Measurements from ENCODE around the gene COL27A1.

COL27A1 gene

DNA sequence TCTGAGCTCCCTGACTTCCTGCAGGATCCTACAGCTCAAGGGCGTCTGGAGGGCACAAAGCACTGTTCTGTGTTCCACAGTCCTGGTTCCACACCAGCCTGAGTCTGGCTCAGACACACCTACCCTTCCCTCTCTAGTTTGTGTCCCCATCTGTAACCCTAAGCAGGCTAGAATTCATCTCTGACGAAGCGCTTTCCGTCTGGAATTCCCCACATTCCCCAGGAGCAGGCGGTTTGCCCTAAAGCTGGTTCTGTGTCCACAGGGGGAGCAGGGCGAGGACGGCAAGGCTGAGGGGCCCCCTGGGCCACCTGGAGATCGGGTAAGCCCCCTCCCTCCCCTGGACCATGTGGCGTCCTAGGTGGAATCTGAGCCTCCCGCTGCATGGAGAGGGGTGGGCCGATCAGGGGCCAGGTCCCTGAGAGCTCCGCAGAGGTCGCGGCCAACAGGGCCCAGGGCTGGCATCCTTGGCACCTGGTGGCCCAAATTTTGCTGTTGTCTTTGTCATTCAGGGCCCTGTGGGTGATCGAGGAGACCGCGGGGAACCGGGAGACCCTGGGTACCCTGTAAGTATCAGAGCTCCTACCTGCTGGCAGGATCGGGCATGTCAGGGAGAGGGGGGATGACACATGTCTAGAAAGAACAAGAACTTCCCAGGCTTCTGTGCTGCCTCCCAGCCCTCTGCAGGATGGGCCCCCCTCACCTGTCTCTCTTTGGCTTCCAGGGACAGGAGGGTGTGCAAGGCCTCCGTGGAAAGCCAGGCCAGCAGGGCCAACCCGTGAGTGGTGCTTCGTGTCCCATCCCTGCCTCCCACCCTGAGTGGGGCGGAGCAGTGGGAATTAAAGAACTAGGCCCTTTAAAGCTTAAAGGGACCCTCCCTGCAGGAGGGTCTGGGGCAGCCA, 133.1 kb downstream of the COL27A1 start:
- Histone ChIP-seq H3K27ac (ENCODE audit: low read depth, low read length) (no peak overlapping the region), H3K4me3 (ENCODE audit: low read depth in 1 of 5, low read length in 5 of 5) (no peak overlapping the region), H3K4me1 (ENCODE audit: control insufficient read depth in 5 of 5, insufficient read depth in 5 of 5, low read length in 5 of 5) (peaks cover 0 to 7% (median 0%) of the 10 kb centered on the region in 5 donors), H3K9ac (ENCODE audit: low read length in 5 of 5) (no peak overlapping the region), H3K9me3 (ENCODE audit: control insufficient read depth in 5 of 5, low read length in 5 of 5) (no peaks in the 10 kb centered on the region), H3K36me3 (ENCODE audit: control insufficient read depth in 5 of 5, insufficient read depth in 5 of 5, low read length in 5 of 5) (peaks cover 0 to 9% (median 0%) of the 10 kb centered on the region in 5 donors), H3K27me3 (ENCODE audit: control insufficient read depth in 5 of 5, insufficient read depth in 4 of 5, low read length in 5 of 5) (peaks cover 0 to 2% (median 0%) of the 10 kb centered on the region in 5 donors)

- Histone ChIP-seq H3K27me3 (ENCODE audit: control insufficient read depth in 5 of 5, insufficient read depth in 4 of 5, low read length in 5 of 5) (peaks cover 0 to 2% (median 0%) of the 10 kb centered on the region in 5 donors), H3K4me3 (ENCODE audit: low read depth in 1 of 5, low read length in 5 of 5) (no peak overlapping the region), H3K27ac (ENCODE audit: low read depth, low read length) (no peak overlapping the region), H3K9ac (ENCODE audit: low read length in 5 of 5) (no peak overlapping the region), H3K36me3 (ENCODE audit: control insufficient read depth in 5 of 5, insufficient read depth in 5 of 5, low read length in 5 of 5) (peaks cover 0 to 9% (median 0%) of the 10 kb centered on the region in 5 donors), H3K4me1 (ENCODE audit: control insufficient read depth in 5 of 5, insufficient read depth in 5 of 5, low read length in 5 of 5) (peaks cover 0 to 7% (median 0%) of the 10 kb centered on the region in 5 donors), H3K9me3 (ENCODE audit: control insufficient read depth in 5 of 5, low read length in 5 of 5) (no peaks in the 10 kb centered on the region)
Measured at GRCh38 chr9:114289106-114289505, 133.8 kb downstream of the COL27A1 start.

DNA sequence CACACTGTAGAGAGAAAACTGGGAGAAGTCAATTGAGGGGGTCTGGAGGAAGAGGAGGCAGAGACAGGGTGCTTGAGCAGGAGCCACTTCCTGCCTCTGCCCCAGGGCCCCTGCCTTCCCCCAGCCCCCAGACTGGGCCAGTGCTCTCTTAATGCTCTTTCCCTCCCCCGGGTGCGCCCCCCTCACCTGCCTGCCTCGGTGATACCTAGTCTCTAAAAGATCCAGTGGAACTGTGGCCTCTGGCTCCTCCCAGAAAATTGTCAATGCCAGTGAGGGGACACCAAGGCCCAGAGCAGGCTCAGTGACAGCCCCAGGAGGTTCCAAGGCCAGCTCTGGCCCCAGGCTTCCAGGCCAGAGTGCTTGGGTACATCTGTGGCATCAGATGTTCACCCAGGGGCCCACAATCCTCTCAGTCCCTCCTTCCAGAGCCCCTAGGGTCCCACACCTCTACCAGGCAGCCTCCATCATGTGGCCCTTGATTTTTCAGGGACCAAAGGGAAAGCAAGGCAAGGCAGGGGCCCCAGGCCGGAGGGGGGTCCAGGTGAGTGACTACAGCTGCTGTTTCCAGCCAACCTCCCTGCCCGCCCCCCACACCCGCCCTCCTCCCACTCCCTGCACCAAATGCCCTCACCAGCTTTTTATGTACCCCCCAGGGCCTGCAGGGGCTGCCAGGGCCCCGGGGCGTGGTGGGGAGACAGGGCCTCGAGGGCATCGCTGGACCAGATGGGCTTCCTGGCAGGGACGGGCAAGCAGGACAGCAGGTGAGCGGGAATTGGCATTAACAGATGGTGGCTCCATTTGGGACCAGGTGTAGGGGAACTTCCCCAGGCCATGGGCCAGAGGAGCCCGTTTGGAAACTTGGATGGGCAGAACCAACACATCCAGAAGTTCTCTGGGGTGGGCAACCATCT, 134.5 kb downstream of the COL27A1 start:
- no peak overlapping the region for H3K4me3 ChIP-seq (ENCODE audit: low read depth in 1 of 5, low read length in 5 of 5)
- H3K36me3 ChIP-seq (ENCODE audit: control insufficient read depth in 5 of 5, insufficient read depth in 5 of 5, low read length in 5 of 5), result peaks cover 0 to 12% (median 4%) of the 10 kb centered on the region in 5 donors
- H3K4me1 ChIP-seq (ENCODE audit: control insufficient read depth in 5 of 5, insufficient read depth in 5 of 5, low read length in 5 of 5), result peaks cover 0 to 7% (median 0%) of the 10 kb centered on the region in 5 donors
- H3K27ac ChIP-seq (ENCODE audit: low read depth, low read length), result no peak overlapping the region
- no peak overlapping the region for H3K9ac ChIP-seq (ENCODE audit: low read length in 5 of 5)
- H3K9me3 ChIP-seq (ENCODE audit: control insufficient read depth in 5 of 5, low read length in 5 of 5), result peaks cover 0 to 5% (median 4%) of the 10 kb centered on the region in 5 donors
- H3K27me3 ChIP-seq (ENCODE audit: control insufficient read depth in 5 of 5, insufficient read depth in 4 of 5, low read length in 5 of 5), result peaks cover 0 to 2% (median 0%) of the 10 kb centered on the region in 5 donors

GRCh38 chr9:114290561-114290986, 135.2 kb downstream of the COL27A1 start:
- H3K9me3 ChIP-seq (ENCODE audit: control insufficient read depth in 5 of 5, low read length in 5 of 5), result peaks cover 0 to 8% (median 7%) of the 10 kb centered on the region in 5 donors
- peaks cover 0 to 14% (median 5%) of the 10 kb centered on the region in 5 donors for H3K36me3 ChIP-seq (ENCODE audit: control insufficient read depth in 5 of 5, insufficient read depth in 5 of 5, low read length in 5 of 5)
- H3K4me3 ChIP-seq (ENCODE audit: low read depth in 1 of 5, low read length in 5 of 5), result no peak overlapping the region
- H3K9ac ChIP-seq (ENCODE audit: low read length in 5 of 5), result no peak overlapping the region
- H3K4me1 ChIP-seq (ENCODE audit: control insufficient read depth in 5 of 5, insufficient read depth in 5 of 5, low read length in 5 of 5), result peaks cover 0 to 3% (median 0%) of the 10 kb centered on the region in 5 donors
- H3K27ac ChIP-seq (ENCODE audit: low read depth, low read length), result no peak overlapping the region
- peaks cover 0 to 2% (median 0%) of the 10 kb centered on the region in 5 donors for H3K27me3 ChIP-seq (ENCODE audit: control insufficient read depth in 5 of 5, insufficient read depth in 4 of 5, low read length in 5 of 5)

GRCh38 chr9:114291064-114291474, 135.7 kb downstream of the COL27A1 start:
- no peaks in the 10 kb centered on the region for H3K4me1 ChIP-seq (ENCODE audit: control insufficient read depth in 5 of 5, insufficient read depth in 5 of 5, low read length in 5 of 5)
- H3K9me3 ChIP-seq (ENCODE audit: control insufficient read depth in 5 of 5, low read length in 5 of 5), result peaks cover 0 to 8% (median 7%) of the 10 kb centered on the region in 5 donors
- peaks cover 0 to 2% (median 0%) of the 10 kb centered on the region in 5 donors for H3K27me3 ChIP-seq (ENCODE audit: control insufficient read depth in 5 of 5, insufficient read depth in 4 of 5, low read length in 5 of 5)
- H3K36me3 ChIP-seq (ENCODE audit: control insufficient read depth in 5 of 5, insufficient read depth in 5 of 5, low read length in 5 of 5), result peaks cover 0 to 14% (median 5%) of the 10 kb centered on the region in 5 donors
- no peak overlapping the region for H3K27ac ChIP-seq (ENCODE audit: low read depth, low read length)
- no peak overlapping the region for H3K9ac ChIP-seq (ENCODE audit: low read length in 5 of 5)
- H3K4me3 ChIP-seq (ENCODE audit: low read depth in 1 of 5, low read length in 5 of 5), result no peak overlapping the region

DNA sequence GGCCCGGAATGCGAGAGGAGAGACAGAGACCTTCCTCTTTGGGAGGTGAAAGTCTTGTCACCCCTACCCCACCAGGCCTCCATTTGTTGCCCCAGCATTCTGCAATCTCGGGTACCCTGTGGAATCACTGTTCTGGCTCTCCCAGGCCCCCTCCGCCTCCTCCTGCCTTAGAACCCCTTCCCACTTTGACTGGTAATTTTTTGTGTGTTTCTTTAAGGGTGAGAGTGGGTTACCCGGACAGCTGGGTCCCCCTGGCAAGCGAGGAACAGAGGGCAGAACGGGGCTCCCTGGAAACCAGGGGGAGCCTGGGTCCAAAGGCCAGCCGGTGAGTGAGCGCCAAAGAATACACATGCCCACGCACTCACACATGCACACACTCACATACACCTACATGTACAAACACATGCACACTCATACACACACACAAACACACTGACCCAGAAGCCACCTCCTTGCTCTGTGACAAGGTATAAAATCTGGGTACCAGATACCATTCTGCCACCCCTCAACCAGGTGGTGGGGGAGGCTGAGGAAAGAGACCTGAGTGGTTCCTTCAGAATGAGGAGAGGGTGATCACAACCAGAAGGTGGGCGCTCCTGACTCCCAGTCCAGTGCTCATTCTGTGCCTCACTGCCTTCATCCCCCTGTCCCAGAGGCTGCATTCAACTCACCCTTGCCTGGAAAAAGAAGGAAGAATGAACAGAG, 136.7 kb downstream of the COL27A1 start:
- Histone ChIP-seq H3K4me1 (ENCODE audit: control insufficient read depth in 5 of 5, insufficient read depth in 5 of 5, low read length in 5 of 5) (no peaks in the 10 kb centered on the region), H3K27me3 (ENCODE audit: control insufficient read depth in 5 of 5, insufficient read depth in 4 of 5, low read length in 5 of 5) (no peaks in the 10 kb centered on the region), H3K9ac (ENCODE audit: low read length in 5 of 5) (no peak overlapping the region), H3K4me3 (ENCODE audit: low read depth in 1 of 5, low read length in 5 of 5) (no peak overlapping the region), H3K27ac (ENCODE audit: low read depth, low read length) (no peak overlapping the region), H3K9me3 (ENCODE audit: control insufficient read depth in 5 of 5, low read length in 5 of 5) (peaks cover 0 to 8% (median 7%) of the 10 kb centered on the region in 5 donors), H3K36me3 (ENCODE audit: control insufficient read depth in 5 of 5, insufficient read depth in 5 of 5, low read length in 5 of 5) (peaks cover 0 to 15% (median 5%) of the 10 kb centered on the region in 5 donors)

- Histone ChIP-seq H3K9ac (ENCODE audit: low read length in 5 of 5) (no peak overlapping the region), H3K36me3 (ENCODE audit: control insufficient read depth in 5 of 5, insufficient read depth in 5 of 5, low read length in 5 of 5) (peaks cover 0 to 15% (median 5%) of the 10 kb centered on the region in 5 donors), H3K4me3 (ENCODE audit: low read depth in 1 of 5, low read length in 5 of 5) (no peak overlapping the region), H3K27me3 (ENCODE audit: control insufficient read depth in 5 of 5, insufficient read depth in 4 of 5, low read length in 5 of 5) (no peaks in the 10 kb centered on the region), H3K9me3 (ENCODE audit: control insufficient read depth in 5 of 5, low read length in 5 of 5) (peaks cover 0 to 8% (median 7%) of the 10 kb centered on the region in 5 donors), H3K4me1 (ENCODE audit: control insufficient read depth in 5 of 5, insufficient read depth in 5 of 5, low read length in 5 of 5) (peaks cover 0 to 8% (median 5%) of the 10 kb centered on the region in 5 donors), H3K27ac (ENCODE audit: low read depth, low read length) (no peak overlapping the region)
Measured at GRCh38 chr9:114294664-114295063, 139.3 kb downstream of the COL27A1 start.

- H3K27ac ChIP-seq (ENCODE audit: low read depth, low read length), result no peak overlapping the region
- peaks cover 0 to 18% (median 5%) of the 10 kb centered on the region in 5 donors for H3K36me3 ChIP-seq (ENCODE audit: control insufficient read depth in 5 of 5, insufficient read depth in 5 of 5, low read length in 5 of 5)
- no peak overlapping the region for H3K9ac ChIP-seq (ENCODE audit: low read length in 5 of 5)
- no peak overlapping the region for H3K4me3 ChIP-seq (ENCODE audit: low read depth in 1 of 5, low read length in 5 of 5)
- H3K27me3 ChIP-seq (ENCODE audit: control insufficient read depth in 5 of 5, insufficient read depth in 4 of 5, low read length in 5 of 5), result no peaks in the 10 kb centered on the region
- H3K4me1 ChIP-seq (ENCODE audit: control insufficient read depth in 5 of 5, insufficient read depth in 5 of 5, low read length in 5 of 5), result peaks cover 0 to 8% (median 5%) of the 10 kb centered on the region in 5 donors
- peaks cover 0 to 8% (median 7%) of the 10 kb centered on the region in 5 donors for H3K9me3 ChIP-seq (ENCODE audit: control insufficient read depth in 5 of 5, low read length in 5 of 5)
Measured at GRCh38 chr9:114296338-114296737, 141.0 kb downstream of the COL27A1 start.
